ENCODE data around the gene MAN1A2. TPM values are rescaled to one million over a fixed set of nuclear protein-coding genes. Genes with fewer than 3 reads are reported as not detected.

MAN1A2 gene
- total RNA-seq, 1 donor from 2014 or later = 31.8 TPM

DNA sequence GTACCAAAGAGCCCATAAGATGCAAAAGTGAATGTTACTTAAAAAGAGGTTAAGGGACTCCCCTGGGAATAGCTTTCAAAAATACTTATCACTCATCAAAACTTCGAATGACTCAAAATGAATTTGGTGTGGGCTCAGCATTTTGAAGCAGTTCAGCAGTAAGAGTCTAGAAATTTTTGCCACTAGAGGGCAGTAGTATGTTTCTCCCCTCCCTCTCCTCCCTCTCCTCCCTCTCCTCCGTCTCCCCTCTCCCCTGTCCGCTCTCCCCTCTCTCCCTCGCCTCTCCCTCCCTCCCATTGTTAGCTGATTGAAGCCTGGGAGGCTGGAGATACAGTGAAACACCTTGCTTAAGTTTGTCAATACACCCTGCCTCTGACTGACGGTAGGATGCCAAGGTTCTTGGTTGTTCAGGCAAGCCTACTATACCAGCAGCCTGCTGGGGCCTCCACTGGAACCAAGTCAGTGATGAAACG lies 167.8 kb downstream of the MAN1A2 start:
- Mint-ChIP-seq H3K4me1 (ENCODE audit: low read depth, unreplicated experiment) (no peaks in the 10 kb centered on the region), H3K27ac (ENCODE audit: unreplicated experiment) (no peak overlapping the region), H3K36me3 (ENCODE audit: unreplicated experiment) (no peaks in the 10 kb centered on the region), H3K27me3 (ENCODE audit: unreplicated experiment) (no peaks in the 10 kb centered on the region), H3K4me3 (ENCODE audit: unreplicated experiment) (no peak overlapping the region), H3K9me3 (ENCODE audit: unreplicated experiment) (no peaks in the 10 kb centered on the region)
- DNase-seq = peak; percentile 43
- TF ChIP-seq, protein P1, sequence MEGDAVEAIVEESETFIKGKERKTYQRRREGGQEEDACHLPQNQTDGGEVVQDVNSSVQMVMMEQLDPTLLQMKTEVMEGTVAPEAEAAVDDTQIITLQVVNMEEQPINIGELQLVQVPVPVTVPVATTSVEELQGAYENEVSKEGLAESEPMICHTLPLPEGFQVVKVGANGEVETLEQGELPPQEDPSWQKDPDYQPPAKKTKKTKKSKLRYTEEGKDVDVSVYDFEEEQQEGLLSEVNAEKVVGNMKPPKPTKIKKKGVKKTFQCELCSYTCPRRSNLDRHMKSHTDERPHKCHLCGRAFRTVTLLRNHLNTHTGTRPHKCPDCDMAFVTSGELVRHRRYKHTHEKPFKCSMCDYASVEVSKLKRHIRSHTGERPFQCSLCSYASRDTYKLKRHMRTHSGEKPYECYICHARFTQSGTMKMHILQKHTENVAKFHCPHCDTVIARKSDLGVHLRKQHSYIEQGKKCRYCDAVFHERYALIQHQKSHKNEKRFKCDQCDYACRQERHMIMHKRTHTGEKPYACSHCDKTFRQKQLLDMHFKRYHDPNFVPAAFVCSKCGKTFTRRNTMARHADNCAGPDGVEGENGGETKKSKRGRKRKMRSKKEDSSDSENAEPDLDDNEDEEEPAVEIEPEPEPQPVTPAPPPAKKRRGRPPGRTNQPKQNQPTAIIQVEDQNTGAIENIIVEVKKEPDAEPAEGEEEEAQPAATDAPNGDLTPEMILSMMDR (IDR thresholded peaks at IDR 0.05; ENCODE audit: partially characterized antibody, unreplicated experiment) = peak; percentile 69

DNA sequence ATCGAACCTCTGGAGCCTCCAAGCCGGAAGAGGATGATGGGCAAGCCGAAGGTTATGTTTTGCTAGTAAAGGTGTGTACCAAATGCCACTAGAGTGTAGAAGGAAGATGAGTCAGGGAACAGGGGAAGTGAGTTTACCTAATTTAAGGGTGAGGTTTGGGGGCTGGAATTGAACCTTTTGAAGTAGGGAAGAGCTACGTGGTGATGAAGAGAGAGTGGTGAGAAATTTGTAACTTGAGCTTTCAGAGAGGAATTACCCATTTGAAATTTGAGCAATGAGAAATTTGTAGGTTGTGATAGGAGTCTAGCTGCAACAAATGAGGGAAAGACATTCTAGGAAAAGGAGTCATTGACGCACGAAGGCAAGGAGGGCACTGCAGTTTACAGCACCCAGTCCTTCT lies 168.6 kb downstream of the MAN1A2 start:
- H3K27me3 Mint-ChIP-seq (ENCODE audit: unreplicated experiment) = no peaks in the 10 kb centered on the region
- H3K27ac Mint-ChIP-seq (ENCODE audit: unreplicated experiment) = no peak overlapping the region
- H3K4me1 Mint-ChIP-seq (ENCODE audit: low read depth, unreplicated experiment) = no peaks in the 10 kb centered on the region
- no peak overlapping the region for H3K4me3 Mint-ChIP-seq (ENCODE audit: unreplicated experiment)
- DNase-seq = no peak
- TF ChIP-seq, protein P1 (IDR thresholded peaks at IDR 0.05; ENCODE audit: partially characterized antibody, unreplicated experiment) = no peak
- no peaks in the 10 kb centered on the region for H3K9me3 Mint-ChIP-seq (ENCODE audit: unreplicated experiment)
- H3K36me3 Mint-ChIP-seq (ENCODE audit: unreplicated experiment) = no peaks in the 10 kb centered on the region

DNA sequence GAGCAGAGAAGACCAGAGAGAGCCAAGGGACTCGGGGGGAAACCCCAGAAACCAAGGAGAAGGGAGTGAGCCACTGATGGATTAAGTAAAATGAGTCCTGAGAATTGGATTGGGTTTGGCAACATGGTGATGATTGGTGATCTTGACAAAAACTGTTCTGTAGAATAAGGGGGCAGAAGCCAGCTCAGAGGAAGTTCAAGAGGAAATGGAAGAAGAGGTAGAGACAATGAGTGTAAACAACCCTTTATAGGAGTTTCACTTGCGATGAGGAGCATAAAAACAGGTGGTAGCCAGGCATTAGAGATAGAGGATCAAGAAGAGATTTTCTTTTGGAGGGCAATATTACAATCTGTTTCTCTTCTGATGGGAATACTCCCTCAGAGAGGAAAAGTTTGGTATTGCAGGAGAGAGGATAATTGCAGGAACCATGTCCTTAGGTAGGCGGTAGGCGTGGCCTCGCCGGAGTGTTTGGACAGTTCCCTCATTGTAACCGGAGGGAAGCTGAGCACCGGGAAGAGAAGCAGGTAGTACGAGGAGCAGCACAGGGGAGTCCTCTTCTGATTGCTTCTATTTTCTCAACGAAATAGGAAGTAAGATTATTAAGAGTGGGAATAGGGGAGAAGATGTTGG lies 170.2 kb downstream of the MAN1A2 start:
- peaks cover 2% of the 10 kb centered on the region for H3K27me3 Mint-ChIP-seq (ENCODE audit: unreplicated experiment)
- TF ChIP-seq, protein P1 (IDR thresholded peaks at IDR 0.05; ENCODE audit: partially characterized antibody, unreplicated experiment) = no peak
- no peak overlapping the region for H3K4me3 Mint-ChIP-seq (ENCODE audit: unreplicated experiment)
- H3K27ac Mint-ChIP-seq (ENCODE audit: unreplicated experiment) = no peak overlapping the region
- no peak for DNase-seq
- no peaks in the 10 kb centered on the region for H3K9me3 Mint-ChIP-seq (ENCODE audit: unreplicated experiment)
- no peaks in the 10 kb centered on the region for H3K4me1 Mint-ChIP-seq (ENCODE audit: low read depth, unreplicated experiment)
- H3K36me3 Mint-ChIP-seq (ENCODE audit: unreplicated experiment) = no peaks in the 10 kb centered on the region

DNA sequence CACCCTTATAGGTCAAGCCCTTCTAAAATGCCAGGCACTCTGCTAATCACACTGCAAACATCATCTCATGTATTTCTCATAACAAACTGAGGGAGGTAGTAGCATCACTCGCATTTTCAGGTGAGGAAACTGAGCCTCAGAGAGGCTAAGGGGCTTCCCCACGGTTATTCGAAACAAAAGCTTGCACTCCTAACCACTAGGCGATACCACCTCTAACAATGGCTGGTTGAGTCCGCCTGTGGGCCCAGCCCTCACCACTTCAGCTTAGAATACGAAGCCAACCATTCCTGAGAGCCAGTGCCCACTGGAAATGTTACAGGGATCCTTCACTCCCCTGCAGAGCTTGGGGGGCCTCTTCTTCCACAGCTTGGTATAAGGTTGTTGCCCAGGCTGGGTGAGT lies 173.3 kb downstream of the MAN1A2 start:
- no peaks in the 10 kb centered on the region for H3K9me3 Mint-ChIP-seq (ENCODE audit: unreplicated experiment)
- H3K27ac Mint-ChIP-seq (ENCODE audit: unreplicated experiment) = no peak overlapping the region
- TF ChIP-seq, protein P1 (IDR thresholded peaks at IDR 0.05; ENCODE audit: partially characterized antibody, unreplicated experiment) = no peak
- H3K4me3 Mint-ChIP-seq (ENCODE audit: unreplicated experiment) = no peak overlapping the region
- no peak for DNase-seq
- peaks cover 2% of the 10 kb centered on the region for H3K4me1 Mint-ChIP-seq (ENCODE audit: low read depth, unreplicated experiment)
- H3K27me3 Mint-ChIP-seq (ENCODE audit: unreplicated experiment) = peaks cover 2% of the 10 kb centered on the region
- no peaks in the 10 kb centered on the region for H3K36me3 Mint-ChIP-seq (ENCODE audit: unreplicated experiment)

DNA sequence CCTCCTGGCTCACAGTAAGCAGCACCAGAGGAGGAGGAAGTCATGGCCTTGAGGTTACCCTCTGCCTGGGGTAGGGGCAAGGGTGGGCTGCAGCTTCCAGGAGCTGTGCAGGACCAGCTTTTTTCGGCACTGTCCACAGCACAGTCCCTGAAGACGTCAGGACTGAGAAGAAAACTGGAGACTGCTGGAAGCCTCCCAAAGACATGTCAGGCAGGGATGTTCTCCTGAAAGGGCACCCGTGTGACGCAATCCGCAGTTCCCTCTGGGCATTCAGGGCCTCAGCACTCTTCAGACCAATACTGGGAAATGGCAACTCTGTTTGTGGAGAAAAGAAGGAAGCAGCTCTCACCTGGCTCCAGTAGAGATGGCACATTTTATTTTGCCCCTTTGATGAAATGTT lies 173.8 kb downstream of the MAN1A2 start:
- Mint-ChIP-seq H3K27ac (ENCODE audit: unreplicated experiment) (no peak overlapping the region), H3K9me3 (ENCODE audit: unreplicated experiment) (no peaks in the 10 kb centered on the region), H3K36me3 (ENCODE audit: unreplicated experiment) (no peaks in the 10 kb centered on the region), H3K27me3 (ENCODE audit: unreplicated experiment) (peaks cover 2% of the 10 kb centered on the region), H3K4me3 (ENCODE audit: unreplicated experiment) (no peak overlapping the region), H3K4me1 (ENCODE audit: low read depth, unreplicated experiment) (peaks cover 2% of the 10 kb centered on the region)
- TF ChIP-seq, protein P1 (IDR thresholded peaks at IDR 0.05; ENCODE audit: partially characterized antibody, unreplicated experiment) = no peak
- no peak for DNase-seq

Measured in glutamatergic neuron (in vitro differentiated cells).